C4-2B (cell line): ENCODE results near the gene YPEL5.

Source experiments
- ZFX ChIP-seq: fragments of 450-650 bp; IDR thresholded peaks from 2 replicates; pipeline ENCODE4 v1.6.1; 2017
- TF ChIP-seq, protein P1 (sequence below): fragments of 450-650 bp; conservative IDR thresholded peaks from 2 replicates; pipeline ENCODE4 v1.5.1; 2017; ENCODE audit warnings: mild to moderate bottlenecking

DNA sequence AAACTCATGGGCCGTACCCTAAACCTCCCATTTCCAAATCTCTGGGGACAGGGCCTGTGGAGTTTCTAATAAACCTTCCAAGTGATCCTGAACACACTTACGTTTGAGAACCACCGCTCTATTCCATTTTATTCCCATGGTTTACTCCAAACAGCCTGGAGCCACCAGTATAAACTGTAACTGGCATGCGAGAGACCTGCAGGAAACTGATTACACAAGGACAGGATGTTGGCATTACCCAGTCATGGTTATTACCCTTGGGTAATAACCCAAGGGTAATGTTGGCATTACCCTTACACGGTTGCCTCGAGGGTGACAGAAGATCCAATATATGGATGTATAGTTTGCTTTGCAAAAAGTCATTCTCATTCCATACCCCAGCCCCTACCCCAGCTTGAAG is 37.0 kb upstream of the YPEL5 start:
- TF ChIP-seq, protein P1, sequence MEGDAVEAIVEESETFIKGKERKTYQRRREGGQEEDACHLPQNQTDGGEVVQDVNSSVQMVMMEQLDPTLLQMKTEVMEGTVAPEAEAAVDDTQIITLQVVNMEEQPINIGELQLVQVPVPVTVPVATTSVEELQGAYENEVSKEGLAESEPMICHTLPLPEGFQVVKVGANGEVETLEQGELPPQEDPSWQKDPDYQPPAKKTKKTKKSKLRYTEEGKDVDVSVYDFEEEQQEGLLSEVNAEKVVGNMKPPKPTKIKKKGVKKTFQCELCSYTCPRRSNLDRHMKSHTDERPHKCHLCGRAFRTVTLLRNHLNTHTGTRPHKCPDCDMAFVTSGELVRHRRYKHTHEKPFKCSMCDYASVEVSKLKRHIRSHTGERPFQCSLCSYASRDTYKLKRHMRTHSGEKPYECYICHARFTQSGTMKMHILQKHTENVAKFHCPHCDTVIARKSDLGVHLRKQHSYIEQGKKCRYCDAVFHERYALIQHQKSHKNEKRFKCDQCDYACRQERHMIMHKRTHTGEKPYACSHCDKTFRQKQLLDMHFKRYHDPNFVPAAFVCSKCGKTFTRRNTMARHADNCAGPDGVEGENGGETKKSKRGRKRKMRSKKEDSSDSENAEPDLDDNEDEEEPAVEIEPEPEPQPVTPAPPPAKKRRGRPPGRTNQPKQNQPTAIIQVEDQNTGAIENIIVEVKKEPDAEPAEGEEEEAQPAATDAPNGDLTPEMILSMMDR: no peak
- no peak for TF ChIP-seq ZFX
